ENCODE measurements around the gene COPS3.

Gene COPS3

DNA sequence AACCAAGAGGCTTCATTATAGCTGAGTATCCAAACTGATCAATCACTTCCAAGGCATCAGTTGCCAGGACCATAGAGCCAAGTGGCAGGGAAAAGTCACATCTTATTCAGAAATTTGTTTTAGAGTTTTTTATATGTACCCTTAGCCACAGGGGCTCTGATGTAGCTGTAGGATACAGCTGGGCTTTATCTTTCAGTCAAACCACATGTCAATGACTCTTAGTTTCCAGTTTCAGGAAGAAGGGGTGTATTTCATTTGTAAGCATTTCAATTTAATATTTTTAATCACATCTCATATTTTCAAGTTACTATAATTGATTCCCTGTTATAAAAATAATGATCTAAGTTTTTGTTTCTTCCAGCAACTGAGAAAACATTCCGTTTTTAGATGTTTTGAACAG is 41.2 kb downstream of the COPS3 start:
- no peak for DNase-seq

DNA sequence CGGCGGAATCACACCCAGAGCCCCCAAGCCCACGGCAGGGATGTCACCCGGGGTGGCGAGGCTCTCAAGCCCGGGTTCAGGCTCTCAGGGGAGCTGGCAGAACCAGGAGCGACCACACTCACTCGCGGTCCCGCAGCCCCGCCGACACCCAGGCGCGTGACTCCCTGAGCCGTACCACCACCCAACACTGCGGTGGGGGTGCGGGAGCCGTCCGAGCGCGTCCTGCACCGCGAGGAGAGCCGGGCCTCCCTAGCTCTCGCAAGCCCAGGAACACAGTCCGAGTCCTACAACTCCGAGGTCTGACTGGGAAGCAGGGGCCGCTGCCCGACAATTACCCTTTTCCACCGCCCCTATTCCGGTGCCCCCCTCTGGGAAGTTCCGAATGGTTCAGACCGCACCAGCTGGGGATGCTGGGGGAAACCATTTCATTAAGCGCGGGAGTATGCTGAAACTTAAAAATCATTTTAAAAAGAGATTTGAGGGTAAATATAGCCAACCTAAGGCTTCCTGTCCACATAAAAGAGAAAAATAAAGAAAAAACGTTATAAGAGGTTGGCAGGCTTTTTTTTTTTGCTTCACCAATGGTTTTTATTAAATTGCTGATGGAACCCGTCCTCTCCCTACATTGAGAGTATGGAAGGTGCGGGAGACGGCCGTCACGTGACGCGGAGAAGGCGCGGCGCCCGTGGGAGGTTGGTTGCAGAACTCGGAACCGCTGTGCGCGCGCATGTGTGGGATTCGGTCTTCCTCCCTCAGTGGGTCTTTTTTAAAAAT is 43.8 kb downstream of the COPS3 start, which contains the start of gene FLCN:
Gene FLCN (minus strand): TSS at position 143 of the 774 bp plus-strand sequence. CDS start 9,031 bp downstream, outside the sequence.
- peak; percentile 86 to 100 (median 90) for DNase-seq

DNA sequence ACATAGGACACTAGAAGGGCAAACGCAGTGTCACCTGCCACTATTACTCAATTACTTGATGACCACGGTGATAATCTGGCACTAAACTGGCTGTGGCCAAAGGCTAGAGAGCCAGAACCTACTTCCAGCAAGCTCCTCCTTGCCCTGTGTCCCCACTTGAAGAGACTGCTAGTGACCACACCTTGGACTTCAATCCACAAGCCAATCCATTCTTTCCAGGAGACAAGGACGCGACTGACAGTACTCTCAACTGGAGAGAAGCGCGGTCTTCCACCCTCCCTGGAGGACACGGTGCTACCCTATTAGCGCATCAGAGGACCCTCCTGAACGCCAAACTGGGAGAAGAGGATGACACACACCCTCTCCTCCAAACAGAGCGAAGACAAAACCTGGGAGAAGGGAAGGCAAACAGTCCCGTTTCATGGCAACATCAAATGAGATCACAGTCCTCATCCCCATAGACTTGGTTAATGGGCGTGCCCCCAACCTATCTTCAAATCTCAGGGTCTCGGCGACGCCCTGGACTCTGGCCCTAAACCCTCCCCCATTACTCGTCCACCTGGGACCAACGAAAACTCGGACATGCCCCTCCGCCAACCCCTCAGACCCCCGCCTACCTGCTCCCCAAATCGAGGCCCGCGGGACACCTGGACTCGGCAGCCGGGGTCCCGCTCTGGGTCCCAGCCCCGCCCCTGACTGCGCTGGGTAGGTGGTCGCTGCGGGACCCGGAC is 44.6 kb downstream of the COPS3 start:
- DNase-seq = peak in 2 of 6 experiments; percentile 21 to 32

DNA sequence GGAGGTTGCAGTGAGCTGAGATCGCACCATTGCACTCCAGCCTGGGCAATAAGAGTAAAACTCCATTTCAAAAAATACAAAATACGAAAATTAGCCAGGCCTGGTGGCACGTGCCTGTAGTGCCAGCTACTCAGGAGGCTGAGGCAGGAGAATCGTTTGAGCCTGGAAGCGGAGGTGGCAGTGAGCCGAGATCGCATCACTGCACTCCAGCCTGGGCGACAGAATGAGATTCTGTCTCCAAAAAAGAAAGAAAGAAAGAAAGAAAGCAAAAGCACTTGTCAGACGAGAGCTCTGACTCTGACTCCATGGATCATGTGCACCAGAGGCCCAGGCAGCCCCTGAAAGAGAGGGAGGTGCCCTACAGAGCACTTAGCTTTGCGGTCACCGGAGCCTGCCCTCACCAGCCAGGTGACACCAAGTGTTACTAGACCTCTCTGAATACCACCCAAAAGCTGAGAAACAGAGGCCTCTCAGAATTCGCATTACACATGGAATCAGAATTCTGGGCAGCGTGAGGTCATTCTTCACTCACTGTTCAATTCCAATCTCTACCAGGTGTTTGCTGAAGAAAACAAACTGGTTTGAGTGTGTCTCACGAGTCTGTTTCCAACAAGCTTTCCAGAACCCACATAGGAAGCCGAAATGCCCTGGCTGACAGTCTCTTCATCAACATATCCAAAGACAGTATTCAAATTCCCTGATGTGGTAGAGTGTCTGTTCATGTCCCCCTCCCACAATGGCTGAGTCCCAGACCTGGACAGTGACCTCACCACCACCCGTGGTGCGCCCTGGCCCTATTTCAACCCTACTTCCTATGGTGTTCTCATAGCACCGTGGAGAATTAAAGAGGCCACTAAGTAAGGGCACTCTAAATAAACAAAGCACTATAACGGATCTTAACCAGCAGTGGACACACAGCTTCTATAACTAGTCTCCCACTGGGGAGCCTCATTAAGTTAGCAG is 45.6 kb downstream of the COPS3 start:
- DNase-seq = peak in 2 of 6 experiments; percentile 8 to 24

DNA sequence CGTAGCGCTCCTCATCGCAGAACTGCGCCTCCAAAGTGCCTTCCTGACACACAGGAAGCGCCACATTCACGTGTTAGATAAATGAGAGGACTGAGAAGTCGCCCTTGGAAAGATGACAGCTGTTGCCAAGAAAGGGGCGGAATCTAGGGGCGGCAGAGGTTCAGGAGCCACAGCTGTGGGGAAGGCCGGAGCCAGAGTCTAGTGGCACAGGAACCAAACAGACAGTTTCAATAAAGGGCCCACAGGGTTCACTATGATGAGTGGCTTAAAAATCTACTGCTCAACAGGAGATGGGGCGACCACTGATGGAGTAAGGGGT is 48.8 kb downstream of the COPS3 start:
- DNase-seq = no peak

DNA sequence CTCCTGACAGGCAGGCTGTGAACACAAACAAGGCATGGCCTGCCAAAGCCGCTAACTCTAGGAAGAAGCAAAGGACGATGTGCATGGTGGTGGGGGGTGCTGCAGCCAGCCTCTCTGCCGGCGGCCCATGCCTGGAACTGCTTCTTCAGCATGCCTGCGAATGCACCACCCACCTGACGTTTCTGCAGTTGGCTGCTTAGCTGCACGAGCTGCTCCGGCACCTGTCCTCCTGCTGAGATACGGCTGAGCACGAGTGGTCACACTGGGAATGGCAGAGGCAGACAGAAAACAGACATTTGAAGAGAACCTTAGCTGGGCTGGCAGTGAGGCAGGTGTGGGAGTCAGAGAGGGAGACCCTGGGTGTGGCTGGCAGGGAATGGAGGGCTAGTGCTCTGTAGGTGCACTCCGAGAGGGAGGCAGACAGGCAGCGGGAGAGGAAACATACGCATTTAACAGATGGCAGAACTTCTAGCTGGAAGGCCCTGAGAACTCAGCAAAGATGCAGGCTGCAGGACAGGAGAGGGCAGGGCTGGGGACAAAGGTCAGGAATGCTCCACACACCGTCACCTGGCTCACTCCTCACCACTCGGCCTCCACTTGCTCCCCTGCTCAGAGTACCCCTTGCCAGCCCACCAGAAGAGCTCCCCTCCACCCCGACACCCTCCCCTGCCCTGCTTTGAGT is 49.3 kb downstream of the COPS3 start:
- no peak for DNase-seq

DNA sequence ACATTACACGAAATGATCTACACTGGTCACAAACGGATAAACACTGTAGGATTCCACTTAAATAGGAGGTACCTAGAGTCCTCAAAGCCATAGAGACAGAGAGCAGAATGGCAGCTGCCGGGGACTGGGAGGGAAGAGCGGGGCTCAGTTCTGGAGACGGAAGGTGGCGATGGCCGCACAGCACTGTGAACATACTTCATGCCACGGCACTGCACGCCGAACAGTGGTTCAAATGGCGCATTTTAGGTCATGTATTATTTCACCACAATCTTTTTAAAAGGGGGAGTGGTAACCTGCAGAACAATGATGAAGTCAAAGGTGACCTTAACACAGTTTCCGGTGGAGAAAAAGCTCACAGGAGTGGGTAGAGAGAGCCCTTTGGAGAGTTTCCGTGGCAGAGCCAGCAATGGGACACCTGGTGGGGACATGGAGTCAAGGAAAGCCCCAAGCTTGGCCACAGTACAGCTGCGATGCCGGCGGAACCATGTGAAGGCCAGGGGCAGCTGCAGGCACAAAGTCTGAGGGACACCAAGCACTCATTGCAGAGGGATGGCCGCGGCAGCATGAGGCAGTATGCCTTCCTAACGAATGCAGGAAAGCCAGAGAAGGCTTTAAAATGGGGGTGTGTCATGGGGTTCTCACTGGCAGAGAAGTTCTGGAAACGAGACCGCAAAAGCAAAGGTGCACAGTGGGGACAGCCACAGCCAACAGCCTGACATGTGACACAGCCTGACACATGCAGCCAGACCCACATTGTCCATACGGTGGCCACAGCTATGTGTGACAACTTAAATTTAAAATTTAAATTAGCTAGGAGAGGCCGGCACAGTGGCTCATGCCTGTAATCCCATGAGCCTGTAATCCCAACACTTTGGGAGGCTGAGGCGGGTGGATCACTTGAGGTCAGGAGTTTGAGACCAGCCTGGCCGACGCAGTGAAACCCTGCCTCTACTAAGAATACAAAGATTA is 51.3 kb downstream of the COPS3 start:
- no peak for DNase-seq

DNA sequence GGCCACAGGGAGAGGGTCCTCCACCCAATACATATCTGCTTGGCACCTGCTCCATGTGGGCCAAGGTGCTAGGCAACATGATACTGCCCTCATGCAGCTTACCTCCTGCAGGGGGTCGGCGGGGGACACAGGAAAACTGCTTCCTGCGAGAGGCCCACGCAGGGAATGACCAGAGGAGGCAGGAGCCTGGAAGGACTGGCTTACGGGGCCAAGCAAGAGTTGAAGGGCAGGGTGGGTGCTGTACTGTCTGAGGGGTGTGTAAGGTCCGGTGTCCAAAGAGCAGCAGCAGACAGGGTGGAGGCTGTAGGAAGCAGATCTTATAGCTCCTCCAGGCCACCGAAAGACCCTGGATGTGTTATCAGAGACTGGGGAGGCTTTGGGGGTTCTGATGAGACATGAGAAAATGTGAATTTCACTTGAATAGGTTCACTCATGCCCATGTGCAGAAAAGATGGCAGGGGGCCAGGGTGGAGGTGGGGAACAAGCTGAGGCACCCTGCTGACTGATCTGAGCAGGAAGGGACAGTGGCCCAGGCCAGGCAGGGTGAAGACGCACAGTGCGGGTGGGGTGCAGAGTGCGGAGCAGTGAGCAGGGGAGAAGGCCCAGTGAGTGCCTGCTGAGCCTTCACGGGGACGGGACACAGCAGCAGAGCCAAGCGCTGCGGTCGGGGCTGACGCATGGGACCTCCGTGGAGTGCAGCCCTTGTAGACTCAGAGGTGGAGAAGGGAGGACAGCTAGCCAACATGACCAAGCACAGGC is 52.3 kb downstream of the COPS3 start:
- no peak for DNase-seq

DNA sequence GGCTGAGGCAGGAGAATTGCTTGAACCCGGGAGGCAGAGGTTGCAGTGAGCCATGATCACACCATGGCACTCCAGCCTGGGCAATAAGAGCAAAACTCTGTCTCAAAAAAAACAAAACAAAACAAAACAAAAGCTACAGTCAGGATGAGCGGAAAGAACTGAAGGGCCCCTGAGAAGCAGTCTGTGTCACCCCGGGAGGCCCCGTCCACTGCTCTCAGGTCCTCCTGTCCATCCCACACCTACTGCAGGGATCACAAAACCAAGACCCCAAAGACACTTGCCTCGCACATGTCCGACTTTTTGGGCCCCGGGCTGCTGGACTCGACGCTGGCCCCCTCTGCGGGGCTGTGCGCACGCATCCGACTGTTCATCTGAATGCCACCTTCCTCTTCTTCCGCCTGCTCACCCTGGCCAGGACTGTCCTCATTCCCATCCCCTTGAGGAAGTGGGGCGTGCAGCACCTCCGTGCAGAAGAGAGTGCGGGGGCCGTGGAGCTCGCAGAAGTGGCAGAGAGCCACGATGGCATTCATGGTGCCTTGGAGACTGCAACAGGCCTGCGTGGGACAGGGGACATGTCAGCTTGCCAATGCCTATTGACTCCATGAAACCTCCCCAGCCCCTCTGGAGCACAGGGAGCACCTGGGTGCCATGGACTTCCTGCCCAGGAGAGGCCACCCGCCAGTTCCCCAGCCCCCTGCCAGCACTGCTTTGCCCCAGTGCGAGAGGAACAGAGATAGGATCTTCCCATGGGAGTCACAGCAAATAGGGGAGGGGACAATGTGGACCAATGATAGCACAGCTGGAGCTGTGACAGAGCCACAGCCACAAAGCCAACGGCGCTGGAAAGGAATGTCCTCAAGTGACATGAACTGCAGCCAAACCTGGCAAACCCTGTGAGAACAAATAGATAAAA is 53.2 kb downstream of the COPS3 start:
- DNase-seq = no peak

DNA sequence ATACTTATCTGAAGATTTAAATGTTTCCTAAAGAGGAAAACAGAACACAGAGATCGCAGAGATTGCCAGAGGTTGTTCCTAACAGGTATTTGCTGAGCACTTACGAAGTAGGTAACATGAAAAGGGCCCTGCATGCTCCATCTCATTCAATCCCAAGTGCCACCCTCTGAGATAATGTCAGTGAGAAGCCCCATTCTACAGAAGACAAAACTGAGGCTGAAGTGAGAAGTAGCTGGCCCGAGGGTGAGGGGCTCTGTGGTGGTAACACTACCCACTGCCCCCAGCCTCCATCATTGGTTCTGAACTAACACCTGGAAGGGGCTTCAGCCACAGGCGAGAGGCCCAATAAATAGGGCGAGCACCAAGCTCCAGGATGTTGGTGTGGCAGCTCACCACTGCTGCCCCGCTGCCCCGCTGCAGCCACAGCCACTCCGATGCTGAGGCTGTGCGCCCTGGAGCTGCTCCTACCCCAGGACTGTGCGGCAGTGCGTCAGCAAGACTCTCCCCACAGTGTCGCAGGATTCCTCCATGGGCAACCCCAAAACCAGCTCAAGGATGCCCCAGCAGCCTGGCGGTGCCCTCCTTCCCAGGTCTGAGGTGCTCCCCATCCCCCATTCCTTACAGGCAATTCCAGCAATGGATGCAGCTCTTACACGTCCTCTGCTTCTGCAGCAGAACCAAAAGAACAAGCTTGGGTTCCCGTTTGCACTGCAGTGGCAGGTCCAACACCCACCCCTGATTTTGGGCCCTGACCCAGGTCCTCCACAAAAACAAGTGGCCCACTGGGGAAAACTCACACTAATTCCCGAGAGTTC is 54.4 kb downstream of the COPS3 start:
- no peak for DNase-seq

DNA sequence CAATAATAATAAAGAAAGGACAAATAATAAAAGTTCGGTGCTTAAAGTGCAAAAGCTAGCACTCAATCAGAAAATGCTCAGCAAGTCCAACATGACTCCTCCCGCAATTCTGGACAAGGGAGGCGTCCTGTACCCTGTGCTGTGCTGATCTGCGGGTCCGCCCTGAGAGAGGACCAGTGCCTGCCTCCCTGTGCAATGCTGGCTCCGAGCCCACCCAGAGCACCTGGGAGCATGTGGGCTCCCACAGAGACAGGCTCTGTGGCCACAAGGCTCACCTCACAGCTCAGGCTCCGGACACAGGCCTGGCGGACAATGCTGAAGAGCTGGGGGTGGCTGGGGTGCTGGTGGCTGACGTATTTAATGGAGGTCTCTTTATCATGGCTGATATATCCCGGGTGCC is 55.1 kb downstream of the COPS3 start:
- no peak for DNase-seq

DNA sequence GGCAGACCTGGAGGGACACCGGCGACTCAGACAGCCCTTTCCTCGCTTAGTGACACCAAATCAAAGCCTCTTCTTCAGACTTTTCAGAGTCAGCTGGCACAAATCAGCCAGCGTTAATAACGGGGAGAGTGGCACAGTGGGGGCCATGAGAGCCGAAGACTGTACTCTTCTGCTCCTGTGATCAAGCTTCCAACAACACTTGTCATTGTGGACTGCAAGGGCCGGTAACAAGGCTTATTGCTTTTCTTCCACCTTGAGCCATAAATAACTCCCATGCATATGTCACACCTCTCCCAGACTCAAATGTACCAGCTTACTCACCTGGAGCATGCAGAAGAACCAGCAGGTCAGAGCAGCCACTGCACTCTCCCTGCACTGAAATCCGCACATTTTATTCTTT is 56.9 kb downstream of the COPS3 start:
- DNase-seq = no peak

DNA sequence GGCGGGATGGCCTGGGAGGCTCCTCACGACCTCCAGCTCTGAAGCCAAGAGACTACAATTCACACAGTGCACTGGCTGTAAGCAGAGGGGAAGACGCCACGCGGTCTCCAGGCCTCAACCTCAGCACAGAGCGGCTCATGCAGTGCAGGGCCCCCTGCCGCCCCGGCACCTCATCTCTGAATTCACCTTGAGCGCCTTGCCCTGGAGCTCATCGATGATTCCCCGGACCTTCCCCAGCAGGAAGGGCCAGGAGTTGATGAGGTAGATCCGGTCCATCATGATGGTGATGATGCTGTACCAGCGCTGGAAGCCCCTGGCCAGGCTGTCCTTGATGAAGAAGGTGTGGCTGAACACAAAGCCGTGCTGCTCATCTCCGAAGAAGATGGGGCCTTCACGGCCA is 57.3 kb downstream of the COPS3 start:
- no peak for DNase-seq

DNA sequence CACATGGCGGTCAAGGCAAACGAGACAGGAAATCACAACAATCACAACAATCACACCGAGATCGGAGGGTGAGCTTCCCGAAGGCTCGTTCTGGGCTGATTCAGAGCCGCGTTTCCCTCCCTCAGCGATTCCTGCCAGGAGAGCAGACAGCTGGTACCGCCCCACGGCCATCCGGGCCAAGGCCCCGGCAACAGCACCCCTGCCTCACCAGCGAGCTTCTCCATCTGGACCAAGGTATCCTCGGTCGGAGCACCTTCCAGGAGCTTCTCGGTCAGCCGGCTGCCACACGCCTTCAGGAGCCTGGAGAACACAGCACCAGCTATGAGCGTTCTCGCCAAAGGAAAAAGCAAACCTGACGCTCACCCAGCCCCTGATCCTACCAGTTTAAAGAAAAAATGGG is 59.7 kb downstream of the COPS3 start:
- no peak for DNase-seq

DNA sequence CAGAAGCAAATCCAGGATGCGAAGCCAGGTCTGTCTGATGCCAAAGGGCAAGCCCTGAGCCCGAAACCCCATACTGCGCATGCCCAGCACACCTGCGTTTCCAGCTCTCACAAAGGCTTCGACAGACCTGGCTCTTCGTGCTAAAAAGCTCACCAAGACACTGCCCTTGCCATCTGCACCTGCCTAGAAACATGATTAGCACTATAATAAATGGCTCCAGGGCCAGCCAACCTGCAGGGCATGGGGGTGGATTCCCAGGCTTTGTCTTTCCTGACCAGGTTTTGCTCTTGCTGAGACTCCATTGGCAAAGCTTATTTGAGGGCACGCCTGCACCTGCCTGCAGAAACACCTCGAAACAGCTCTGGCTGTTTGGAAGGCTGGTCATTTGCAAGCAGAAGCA is 60.5 kb downstream of the COPS3 start:
- DNase-seq = no peak

DNA sequence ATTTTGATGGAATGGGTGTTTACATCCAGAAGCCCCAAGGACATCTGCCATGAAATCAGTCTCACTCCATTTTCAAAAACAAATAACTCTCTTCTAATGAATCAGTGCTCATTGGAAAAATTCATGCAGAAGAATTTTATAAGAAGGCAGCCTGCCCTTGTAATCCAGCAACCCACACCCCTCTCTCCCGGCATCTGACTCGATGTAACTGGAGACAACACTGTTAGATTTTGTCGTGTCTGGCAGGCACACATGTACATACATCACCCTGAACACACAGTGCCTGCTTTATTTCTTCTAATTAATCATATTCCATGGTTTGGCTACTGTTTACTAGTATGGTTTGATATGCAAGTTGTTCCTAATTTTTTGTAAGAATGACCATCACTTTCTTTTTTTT is 63.1 kb downstream of the COPS3 start:
- DNase-seq = no peak

DNA sequence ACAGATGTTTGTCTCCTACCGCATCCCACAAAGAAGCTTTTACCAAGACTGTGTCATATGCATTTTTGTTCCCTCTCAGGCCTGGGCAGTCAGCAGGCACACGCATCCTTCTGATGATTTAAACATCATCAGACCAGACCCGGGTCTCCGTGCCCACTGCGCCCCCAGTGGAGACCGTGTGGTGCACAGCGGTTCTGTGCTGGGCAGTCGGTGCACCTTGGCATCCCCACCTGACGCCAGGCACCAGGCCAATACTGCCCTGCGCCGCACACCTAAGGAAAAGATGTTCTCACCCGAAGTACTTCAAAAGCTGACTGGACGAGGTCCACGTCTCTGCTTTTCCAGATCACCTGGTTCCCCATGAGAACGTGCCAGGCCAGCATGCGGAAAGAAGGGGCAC is 64.3 kb downstream of the COPS3 start:
- DNase-seq = no peak

DNA sequence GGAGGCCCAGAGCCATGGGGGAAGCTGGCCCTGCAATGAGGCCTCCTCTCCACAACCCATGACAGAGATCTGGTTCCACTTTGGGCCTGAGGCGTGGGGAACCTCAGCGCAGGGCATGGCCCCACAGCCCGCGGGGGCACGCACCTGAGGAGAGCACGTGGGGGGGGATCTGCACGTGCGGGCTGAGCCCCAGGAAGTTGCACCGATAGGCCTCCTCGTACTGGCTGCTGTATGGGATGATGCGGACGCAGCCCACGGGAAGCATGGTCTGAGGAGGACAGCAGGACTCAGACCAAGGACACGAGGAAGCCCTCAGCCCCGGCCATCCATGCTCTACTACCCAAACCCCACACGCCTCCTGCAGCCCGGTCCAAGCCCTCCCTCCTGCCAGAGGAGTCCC is 64.8 kb downstream of the COPS3 start:
- no peak for DNase-seq

DNA sequence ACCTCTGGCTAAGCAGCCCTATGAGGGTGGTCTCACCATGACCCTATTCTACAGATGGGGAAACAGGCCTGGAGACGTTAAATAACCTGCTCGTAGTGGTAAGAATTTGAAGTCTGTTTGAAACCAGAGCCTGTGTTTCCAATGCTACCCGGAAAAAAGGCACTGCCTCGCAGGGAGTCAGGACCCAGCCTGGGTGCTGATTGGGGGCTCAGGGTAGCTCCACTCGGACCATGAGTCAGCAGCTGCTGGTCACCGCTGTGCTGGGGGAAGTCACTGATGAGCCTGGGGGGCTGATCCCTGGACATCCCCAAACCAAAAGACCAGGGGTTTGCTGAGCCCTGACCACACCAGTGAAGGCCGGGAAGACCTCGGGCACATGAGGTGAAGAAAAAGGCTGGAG is 65.5 kb downstream of the COPS3 start:
- DNase-seq = no peak

Data from stimulated activated naive CD4-positive, alpha-beta T cell (primary cell).